Mesodermal cell (in vitro differentiated cells): ENCODE measurements around the gene TFDP1.

Source experiments
- H3K27ac ChIP-seq: 2 replicates; pipeline ENCODE4 v1.7.0; 2013; ENCODE audit warnings: mild to moderate bottlenecking, low read depth, low read length, moderate library complexity; ENCODE audit not compliant: severe bottlenecking
- H3K36me3 ChIP-seq: 2 replicates; pipeline ENCODE4 v1.7.1; 2013; ENCODE audit warnings: mild to moderate bottlenecking, low read length, moderate library complexity; ENCODE audit not compliant: control insufficient read depth, insufficient read depth
- H3K4me1 ChIP-seq: one replicate; pipeline ENCODE4 v1.7.1; 2013; ENCODE audit warnings: mild to moderate bottlenecking, low read length; ENCODE audit not compliant: insufficient read depth, control insufficient read depth, poor library complexity, severe bottlenecking
- H3K4me3 ChIP-seq: 2 replicates; pipeline ENCODE4 v1.7.0; 2013; ENCODE audit warnings: low read length, control low read depth, mild to moderate bottlenecking; ENCODE audit not compliant: insufficient read depth, poor library complexity, severe bottlenecking; ENCODE audit errors: extremely low read depth
- H3K9me3 ChIP-seq: 2 replicates; pipeline ENCODE4 v1.7.1; 2013; ENCODE audit warnings: mild to moderate bottlenecking, low read length, moderate library complexity; ENCODE audit not compliant: control insufficient read depth
- WGBS, 2 experiments: methylation state at CpG; one replicate each; pipeline ENCODE4 v1.1.5; 2013; ENCODE audit warnings: missing lambda C conversion rate in 2 of 2; ENCODE audit not compliant: insufficient coverage in 2 of 2; 5-methylcytosine and 5-hydroxymethylcytosine counted together

Gene TFDP1

GRCh38 chr13:113669755-113670341, 85.3 kb downstream of the TFDP1 start:
- no peak overlapping the region for H3K4me3 ChIP-seq
- WGBS, 2 experiments = 87 to 88% methylated on average over 18 to 19 of the region's 21 CpGs
- H3K9me3 ChIP-seq = peaks cover 3% of the 10 kb centered on the region
- no peaks in the 10 kb centered on the region for H3K4me1 ChIP-seq
- no peaks in the 10 kb centered on the region for H3K36me3 ChIP-seq
- no peak overlapping the region for H3K27ac ChIP-seq

- no peak overlapping the region for H3K27ac ChIP-seq
- peaks cover 3% of the 10 kb centered on the region for H3K9me3 ChIP-seq
- H3K36me3 ChIP-seq = no peaks in the 10 kb centered on the region
- no peak overlapping the region for H3K4me3 ChIP-seq
- WGBS, 2 experiments = 92 to 100% methylated on average over 3 to 13 of the region's 19 CpGs
- H3K4me1 ChIP-seq = no peaks in the 10 kb centered on the region
Observed at GRCh38 chr13:113670541-113670940, 86.0 kb downstream of the TFDP1 start.

GRCh38 chr13:113671066-113672001, 86.8 kb downstream of the TFDP1 start:
- H3K9me3 ChIP-seq = peaks cover 3% of the 10 kb centered on the region
- WGBS, 2 experiments = 94% methylated on average over 45 to 54 of the region's 54 CpGs
- no peak overlapping the region for H3K27ac ChIP-seq
- H3K4me3 ChIP-seq = no peak overlapping the region
- no peaks in the 10 kb centered on the region for H3K36me3 ChIP-seq
- no peaks in the 10 kb centered on the region for H3K4me1 ChIP-seq

GRCh38 chr13:113672002-113672651, 87.6 kb downstream of the TFDP1 start:
- Histone ChIP-seq H3K4me1 (no peaks in the 10 kb centered on the region), H3K4me3 (no peak overlapping the region), H3K9me3 (peaks cover 3% of the 10 kb centered on the region), H3K27ac (no peak overlapping the region), H3K36me3 (no peaks in the 10 kb centered on the region)
- 82 to 84% methylated on average over 11 to 13 of the region's 18 CpGs for WGBS, 2 experiments
